Duodenal mucosa (tissue), 2 donors: ENCODE data around the gene FAM13B.

Experiments used
- H3K27ac ChIP-seq: one replicate; pipeline ENCODE4 v1.7.0; 2013; ENCODE audit warnings: low read depth, low read length
- H3K27me3 ChIP-seq, 2 donors: one replicate each; pipeline ENCODE4 v1.7.0; 2013; ENCODE audit warnings: low read length in 2 of 2, control low read depth in 1 of 2; ENCODE audit not compliant: insufficient read depth in 2 of 2, control insufficient read depth in 1 of 2
- H3K36me3 ChIP-seq, 2 donors: one replicate each; pipeline ENCODE4 v1.7.0; 2013; ENCODE audit warnings: low read length in 2 of 2, control low read depth in 1 of 2; ENCODE audit not compliant: insufficient read depth in 2 of 2, control insufficient read depth in 1 of 2
- H3K4me1 ChIP-seq, 2 donors: one replicate each; pipeline ENCODE4 v1.7.0; 2013; ENCODE audit warnings: low read length in 2 of 2, control low read depth in 1 of 2; ENCODE audit not compliant: insufficient read depth in 2 of 2, control insufficient read depth in 1 of 2
- H3K4me3 ChIP-seq, 2 donors: one replicate each; pipeline ENCODE4 v1.7.0; 2013; ENCODE audit warnings: low read length in 2 of 2, low read depth in 1 of 2
- H3K9ac ChIP-seq, 2 donors: one replicate each; pipeline ENCODE4 v1.7.0; 2013; ENCODE audit warnings: low read length in 2 of 2, low read depth in 1 of 2
- H3K9me3 ChIP-seq, 2 donors: one replicate each; pipeline ENCODE4 v1.7.0; 2013; ENCODE audit warnings: low read length in 2 of 2, control low read depth in 1 of 2; ENCODE audit not compliant: control insufficient read depth in 1 of 2

The FAM13B gene

DNA sequence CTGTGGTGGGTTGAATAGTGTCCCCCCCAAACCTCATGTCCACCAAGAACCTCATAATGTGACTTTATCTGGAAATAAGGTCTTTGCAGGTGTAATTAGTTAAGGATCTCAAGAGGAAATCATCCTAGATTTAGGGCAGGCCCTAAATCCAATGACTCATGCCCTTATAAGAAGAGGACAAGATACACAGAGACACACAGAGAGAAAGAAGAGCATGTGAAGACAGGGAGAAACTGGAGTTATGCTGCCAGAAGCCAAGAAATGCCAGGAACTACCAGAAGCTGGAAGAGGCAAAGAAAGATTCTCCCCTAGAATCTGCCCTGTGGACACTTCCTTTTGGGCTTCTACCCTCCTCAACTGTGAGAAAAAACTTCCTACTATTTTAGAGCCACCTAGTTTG lies 8.8 kb downstream of the FAM13B start:
- H3K4me1 ChIP-seq = peaks cover 5 to 7% of the 10 kb centered on the region in 2 donors
- no peak overlapping the region for H3K9ac ChIP-seq
- no peak overlapping the region for H3K27ac ChIP-seq

DNA sequence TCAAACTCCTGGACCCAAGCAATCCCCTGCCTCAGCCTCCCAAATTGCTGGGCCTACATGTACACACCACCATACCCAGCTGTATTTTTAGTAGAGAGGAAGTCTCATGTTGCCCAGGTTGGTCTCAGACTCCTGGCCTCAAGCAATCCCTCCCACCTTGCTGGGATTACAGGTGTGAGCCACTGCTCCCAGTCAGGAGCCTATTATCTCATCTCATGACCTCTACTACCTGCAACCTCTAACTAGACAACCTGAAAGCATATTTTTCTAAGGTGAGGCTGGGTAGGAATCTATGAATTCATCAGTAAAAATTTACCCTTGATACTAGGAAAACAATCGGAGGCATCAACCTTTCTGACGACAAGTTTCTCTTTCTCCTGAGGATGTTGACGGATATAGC lies 10.0 kb downstream of the FAM13B start:
- Histone ChIP-seq H3K9ac (no peak overlapping the region), H3K9me3 (no peaks in the 10 kb centered on the region), H3K4me3 (no peak overlapping the region), H3K27ac (no peak overlapping the region), H3K4me1 (no peaks in the 10 kb centered on the region), H3K27me3 (no peaks in the 10 kb centered on the region), H3K36me3 (peaks cover 12 to 14% of the 10 kb centered on the region in 2 donors)

More for the DNA sequence above, 8.8 kb downstream of the FAM13B start:
- Histone ChIP-seq H3K4me3 (no peak overlapping the region), H3K27me3 (no peaks in the 10 kb centered on the region), H3K9me3 (no peaks in the 10 kb centered on the region), H3K36me3 (peaks cover 3 to 5% of the 10 kb centered on the region in 2 donors)

DNA sequence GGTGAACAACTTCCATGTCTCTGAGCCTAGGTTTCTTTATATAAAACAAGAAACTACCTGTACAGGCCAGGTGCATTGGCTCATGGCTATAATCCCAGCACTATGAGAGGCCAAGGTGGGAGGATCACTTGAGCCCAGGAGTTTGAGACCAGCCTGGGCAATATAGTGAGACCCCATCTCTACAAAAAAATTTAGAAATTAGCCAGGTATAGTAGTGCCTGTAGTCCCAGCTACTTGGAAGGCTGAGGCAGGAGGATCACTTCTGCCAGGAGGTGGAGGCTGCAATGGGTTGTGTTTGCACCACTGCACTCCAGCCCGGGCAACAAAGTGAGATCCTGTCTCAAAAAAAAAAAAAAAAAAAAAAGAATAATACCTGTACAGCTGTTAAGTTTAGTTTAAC lies 11.1 kb downstream of the FAM13B start:
- Histone ChIP-seq H3K27me3 (no peaks in the 10 kb centered on the region), H3K9ac (no peak overlapping the region), H3K27ac (no peak overlapping the region), H3K4me1 (no peaks in the 10 kb centered on the region), H3K9me3 (no peaks in the 10 kb centered on the region), H3K4me3 (no peak overlapping the region), H3K36me3 (peaks cover 13 to 18% of the 10 kb centered on the region in 2 donors)

GRCh38 chr5:138018849-138019248 lies 14.0 kb downstream of the FAM13B start:
- Histone ChIP-seq H3K4me1 (no peaks in the 10 kb centered on the region), H3K27me3 (no peaks in the 10 kb centered on the region), H3K9me3 (no peaks in the 10 kb centered on the region), H3K36me3 (peaks cover 16 to 31% of the 10 kb centered on the region in 2 donors), H3K27ac (no peak overlapping the region), H3K9ac (no peak overlapping the region), H3K4me3 (no peak overlapping the region)

GRCh38 chr5:138015916-138016315 lies 17.0 kb downstream of the FAM13B start:
- Histone ChIP-seq H3K27ac (no peak overlapping the region), H3K4me3 (no peak overlapping the region), H3K9me3 (no peaks in the 10 kb centered on the region), H3K9ac (no peak overlapping the region), H3K4me1 (no peaks in the 10 kb centered on the region), H3K36me3 (peaks cover 16 to 39% of the 10 kb centered on the region in 2 donors), H3K27me3 (no peaks in the 10 kb centered on the region)

DNA sequence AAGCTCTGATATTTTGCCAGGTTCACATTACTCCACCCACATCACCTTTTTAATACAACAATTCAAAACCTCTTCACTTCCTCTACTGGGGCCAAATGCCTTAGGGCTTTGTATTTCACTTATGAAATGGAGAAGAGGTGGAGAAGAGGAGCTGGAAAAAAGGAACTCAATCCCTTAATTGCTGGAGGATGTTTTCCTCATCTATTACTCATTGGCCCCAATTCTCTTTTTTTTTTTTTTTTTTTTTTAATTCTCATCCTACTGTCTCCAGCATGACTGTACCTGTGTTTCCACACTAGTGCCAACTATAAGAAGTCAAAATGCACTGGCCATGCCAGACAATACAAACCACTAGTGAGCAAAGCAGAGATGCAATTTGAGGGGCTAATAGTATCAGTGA lies 20.9 kb downstream of the FAM13B start:
- no peaks in the 10 kb centered on the region for H3K9me3 ChIP-seq
- H3K27ac ChIP-seq = no peak overlapping the region
- no peak overlapping the region for H3K9ac ChIP-seq
- H3K27me3 ChIP-seq = no peaks in the 10 kb centered on the region
- no peaks in the 10 kb centered on the region for H3K4me1 ChIP-seq
- peaks cover 8 to 51% of the 10 kb centered on the region in 2 donors for H3K36me3 ChIP-seq
- H3K4me3 ChIP-seq = no peak overlapping the region

- Histone ChIP-seq H3K4me3 (no peak overlapping the region), H3K9me3 (no peaks in the 10 kb centered on the region), H3K4me1 (no peaks in the 10 kb centered on the region), H3K27me3 (no peaks in the 10 kb centered on the region), H3K9ac (no peak overlapping the region), H3K36me3 (peaks cover 4 to 23% of the 10 kb centered on the region in 2 donors), H3K27ac (no peak overlapping the region)
Observed at GRCh38 chr5:138000102-138000723, 32.7 kb downstream of the FAM13B start.

- Histone ChIP-seq H3K4me3 (no peak overlapping the region), H3K27me3 (no peaks in the 10 kb centered on the region), H3K27ac (no peak overlapping the region), H3K36me3 (peaks cover 4 to 21% of the 10 kb centered on the region in 2 donors), H3K9me3 (no peaks in the 10 kb centered on the region), H3K9ac (no peak overlapping the region), H3K4me1 (no peaks in the 10 kb centered on the region)
Observed at GRCh38 chr5:137997726-137998213, 35.1 kb downstream of the FAM13B start.

DNA sequence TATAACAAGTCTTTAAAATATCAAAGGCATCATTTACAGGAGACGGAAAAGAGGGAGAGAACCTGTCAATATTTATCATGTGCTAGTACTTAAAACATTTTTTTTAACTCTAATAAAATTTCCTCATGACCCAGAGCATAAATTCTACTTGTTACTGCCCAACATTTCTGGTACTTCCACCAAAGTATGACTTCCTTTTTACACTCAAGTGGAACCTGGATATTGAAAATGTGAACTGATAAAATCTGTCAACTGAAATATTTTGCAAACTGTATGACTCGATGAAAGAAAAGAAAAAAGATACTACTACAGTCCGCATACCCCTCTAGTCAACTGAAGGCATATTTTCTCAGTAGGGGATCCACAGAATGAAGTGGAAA lies 37.1 kb downstream of the FAM13B start:
- H3K9ac ChIP-seq = no peak overlapping the region
- no peaks in the 10 kb centered on the region for H3K4me1 ChIP-seq
- H3K36me3 ChIP-seq = peaks cover 4 to 17% of the 10 kb centered on the region in 2 donors
- H3K27ac ChIP-seq = no peak overlapping the region
- no peaks in the 10 kb centered on the region for H3K9me3 ChIP-seq
- no peaks in the 10 kb centered on the region for H3K27me3 ChIP-seq
- no peak overlapping the region for H3K4me3 ChIP-seq

DNA sequence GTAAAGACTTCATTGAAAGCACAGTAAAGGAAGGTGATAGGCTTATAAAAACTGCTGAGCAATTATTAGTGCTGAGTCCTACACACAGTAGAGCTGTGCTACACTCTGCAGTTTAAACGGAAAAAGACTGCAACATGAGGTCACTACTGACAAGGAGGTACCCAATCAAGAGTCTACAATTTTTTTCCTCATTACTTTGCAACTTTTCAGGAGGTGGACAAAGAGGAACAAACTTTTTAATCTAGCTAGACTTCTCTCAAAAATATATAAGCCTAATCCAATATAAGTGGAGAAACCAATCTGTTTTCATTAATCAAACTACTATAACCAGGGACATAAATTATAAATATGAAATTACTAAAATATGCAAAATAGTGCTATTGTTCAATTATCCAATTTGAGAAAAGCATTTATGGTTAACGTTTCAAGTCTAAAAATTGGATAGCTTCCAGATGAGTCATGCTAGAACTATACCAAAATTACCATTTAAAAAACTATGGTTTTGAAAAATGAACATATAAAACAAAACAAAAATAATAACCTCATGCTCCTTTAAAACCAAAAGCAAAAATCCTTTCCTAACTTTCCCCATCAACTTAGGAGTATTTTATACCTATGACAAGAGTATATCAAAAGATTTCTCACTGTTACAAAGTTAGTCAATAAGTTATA lies 37.7 kb downstream of the FAM13B start:
- H3K4me1 ChIP-seq = no peaks in the 10 kb centered on the region

More for the DNA sequence above, 37.7 kb downstream of the FAM13B start:
- H3K4me3 ChIP-seq = no peak overlapping the region
- H3K36me3 ChIP-seq = peaks cover 4 to 17% of the 10 kb centered on the region in 2 donors
- H3K27ac ChIP-seq = no peak overlapping the region
- no peaks in the 10 kb centered on the region for H3K9me3 ChIP-seq
- no peaks in the 10 kb centered on the region for H3K27me3 ChIP-seq
- H3K9ac ChIP-seq = no peak overlapping the region
